Karpas-422 (cell line): ENCODE data around the gene STAP1. TPM values are rescaled to one million over a fixed set of nuclear protein-coding genes. Genes with fewer than 3 reads are reported as not detected.
A peak's percentile ranks its signal among the peaks of the same experiment; 100 is the strongest.
"Not testable (repeated sequence)": the region's sequence is repeated elsewhere in the genome, so short reads cannot be mapped to it uniquely, and the experiment has no call there.

Experiments
- DNase-seq: peaks from one replicate; pipeline ENCODE4 v3.0.0-alpha.2; 2015
- H2AFZ ChIP-seq: fragments of 200-600 bp; sonication (generic); 2 replicates; pipeline ENCODE4 v1.6.1; 2014; ENCODE audit warnings: antibody characterized with exemption, low read length, mixed read lengths
- H3K27ac ChIP-seq: fragments of 200-600 bp; sonication (generic); 2 replicates; pipeline ENCODE4 v1.5.1; 2014; ENCODE audit warnings: mild to moderate bottlenecking, low read length, moderate library complexity
- H3K27me3 ChIP-seq: fragments of 200-600 bp; sonication (generic); 2 replicates; pipeline ENCODE4 v1.6.1; 2014; ENCODE audit warnings: low read length, mixed read lengths
- H3K36me3 ChIP-seq: fragments of 200-600 bp; sonication (generic); 2 replicates; pipeline ENCODE4 v1.6.1; 2014; ENCODE audit warnings: low read length, mixed read lengths; ENCODE audit not compliant: insufficient read depth
- H3K4me1 ChIP-seq: fragments of 200-600 bp; sonication (generic); 2 replicates; pipeline ENCODE4 v1.6.1; 2014; ENCODE audit warnings: mild to moderate bottlenecking, low read length, mixed read lengths
- H3K4me2 ChIP-seq: fragments of 200-600 bp; sonication (generic); 2 replicates; pipeline ENCODE4 v1.6.1; 2014; ENCODE audit warnings: low read length, low read depth, mild to moderate bottlenecking; ENCODE audit not compliant: poor library complexity, severe bottlenecking
- H3K4me3 ChIP-seq: fragments of 200-600 bp; sonication (generic); 2 replicates; pipeline ENCODE4 v1.5.1; 2014; ENCODE audit warnings: mild to moderate bottlenecking, antibody characterized with exemption, low read length, mixed read lengths
- H3K79me2 ChIP-seq: fragments of 200-600 bp; sonication (generic); 2 replicates; pipeline ENCODE4 v1.6.1; 2014; ENCODE audit warnings: mild to moderate bottlenecking, low read length, mixed read lengths
- H3K9ac ChIP-seq: fragments of 200-600 bp; sonication (generic); 2 replicates; pipeline ENCODE4 v1.6.0; 2014; ENCODE audit warnings: low read length
- H3K9me2 ChIP-seq: fragments of 200-600 bp; sonication (generic), shearing (Covaris generic); replicated peaks from 2 replicates; pipeline ENCODE4 v1.6.0; 2014; ENCODE audit warnings: mild to moderate bottlenecking, low read length, moderate library complexity; ENCODE audit not compliant: insufficient read depth
- H3K9me3 ChIP-seq: fragments of 300-700, 200-600 bp; sonication (generic); 2 replicates; pipeline ENCODE4 v1.6.1; 2014; ENCODE audit warnings: low read length, mixed read lengths
- H4K20me1 ChIP-seq: fragments of 200-600 bp; sonication (generic); 2 replicates; pipeline ENCODE4 v1.6.1; 2014; ENCODE audit warnings: mild to moderate bottlenecking, antibody characterized with exemption, low read length, low read depth; ENCODE audit not compliant: insufficient read depth
- total RNA-seq: library from RNA; depleted of rRNA; stranded (reverse); fragments of >200 nt; shearing (Covaris generic); gene quantifications from 2 replicates; pipeline ENCODE4 v1.2.3, GENCODE V29; 2014; ENCODE audit warnings: low replicate concordance

STAP1 gene
- total RNA-seq, 1 experiment from 2014 or later, result 80.8 TPM

DNA sequence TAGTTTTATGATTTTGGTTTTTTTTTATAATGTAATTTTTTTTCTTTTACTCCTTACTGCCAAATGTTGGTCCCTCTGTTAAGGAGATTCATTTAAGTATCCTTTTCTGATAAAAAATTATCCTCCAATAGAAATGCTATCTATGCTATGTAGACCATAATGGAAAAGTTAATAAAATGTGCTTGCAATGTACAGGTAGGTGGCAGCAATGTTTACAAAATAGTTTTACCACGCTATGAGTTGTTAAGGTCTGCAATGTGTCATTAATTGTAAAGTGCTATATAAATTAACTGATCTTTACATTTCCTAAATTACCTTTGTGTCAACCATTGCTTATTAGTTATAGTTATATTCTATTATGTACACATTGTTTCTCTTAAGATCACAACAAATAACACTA lies 9.4 kb upstream of the STAP1 start:
- no peaks in the 10 kb centered on the region for H4K20me1 ChIP-seq
- peaks cover 11% of the 10 kb centered on the region for H3K79me2 ChIP-seq
- no peaks in the 10 kb centered on the region for H3K27me3 ChIP-seq
- no peaks in the 10 kb centered on the region for H3K9me2 ChIP-seq
- H2AFZ ChIP-seq, result peak overlapping the region; percentile 79
- H3K4me2 ChIP-seq, result peak overlapping the region; percentile 65
- H3K36me3 ChIP-seq, result 0 out of 2 replicates have a peak, but pooled peaks cover under 1% of the 10 kb centered on the region
- peak overlapping the region; percentile 30; the same call in 1 of the 2 replicates for H3K27ac ChIP-seq
- H3K9me3 ChIP-seq, result no peaks in the 10 kb centered on the region
- DNase-seq, result peak; percentile 87
- peaks cover 60% of the 10 kb centered on the region for H3K4me1 ChIP-seq
- H3K4me3 ChIP-seq, result peak overlapping the region; percentile 28
- no peak overlapping the region for H3K9ac ChIP-seq

DNA sequence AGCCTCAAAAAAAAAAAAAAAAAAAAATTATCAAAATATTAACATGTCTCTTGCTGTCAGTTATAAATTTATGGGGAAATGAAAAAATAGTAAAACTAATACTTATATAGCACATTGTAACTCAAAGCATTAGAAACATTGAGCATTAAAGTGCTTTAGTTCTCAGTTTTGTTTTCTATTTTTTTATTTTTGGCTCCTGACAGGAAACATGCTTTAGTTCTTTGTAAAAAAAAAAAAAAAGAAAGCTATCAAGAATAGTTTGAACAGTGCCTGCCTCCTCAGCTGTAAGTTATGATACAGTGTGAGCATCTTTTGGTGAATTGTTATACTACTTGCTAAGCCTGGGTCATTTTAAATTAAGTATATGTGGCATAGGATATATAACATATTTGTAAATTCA lies 8.1 kb upstream of the STAP1 start:
- no peaks in the 10 kb centered on the region for H3K27me3 ChIP-seq
- DNase-seq, result no peak
- no peaks in the 10 kb centered on the region for H3K36me3 ChIP-seq
- H3K4me2 ChIP-seq, result peak overlapping the region; percentile 65
- H3K4me3 ChIP-seq, result peak overlapping the region; percentile 28
- H2AFZ ChIP-seq, result 0 out of 2 replicates have a peak overlapping the region, but pooled peaks have one; percentile 7
- no peaks in the 10 kb centered on the region for H4K20me1 ChIP-seq
- H3K9me2 ChIP-seq, result no peaks in the 10 kb centered on the region
- H3K27ac ChIP-seq, result 0 out of 2 replicates have a peak overlapping the region, but pooled peaks have one; percentile 33
- H3K79me2 ChIP-seq, result no peaks in the 10 kb centered on the region
- peaks cover 64% of the 10 kb centered on the region for H3K4me1 ChIP-seq
- no peaks in the 10 kb centered on the region for H3K9me3 ChIP-seq
- H3K9ac ChIP-seq, result peak overlapping the region; percentile 12; the same call in 1 of the 2 replicates

DNA sequence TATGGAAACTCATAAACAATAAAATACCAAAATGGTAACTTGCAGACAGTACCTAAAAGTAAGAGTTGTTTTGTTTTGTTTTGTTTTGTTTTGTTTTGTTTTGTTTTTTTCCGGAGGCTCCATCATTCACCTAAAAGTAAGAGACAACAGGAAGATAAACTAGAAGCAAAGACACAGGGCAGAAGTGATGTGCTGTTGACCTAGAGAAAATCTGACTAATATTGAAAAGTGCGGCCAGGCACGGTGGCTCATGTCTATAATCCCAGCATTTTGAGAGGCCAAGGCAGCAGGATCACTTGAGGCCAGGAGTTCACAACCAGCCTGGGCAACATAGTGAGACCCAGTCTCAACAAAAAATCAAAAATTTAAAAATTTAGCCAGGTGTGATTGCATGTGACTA lies 7.7 kb upstream of the STAP1 start:
- 0 out of 2 replicates have a peak overlapping the region, but pooled peaks have one; percentile 12 for H3K9ac ChIP-seq
- no peaks in the 10 kb centered on the region for H3K9me3 ChIP-seq
- no peaks in the 10 kb centered on the region for H3K27me3 ChIP-seq
- H3K4me2 ChIP-seq, result peak overlapping the region; percentile 65
- H3K79me2 ChIP-seq, result no peaks in the 10 kb centered on the region
- H3K9me2 ChIP-seq, result no peaks in the 10 kb centered on the region
- DNase-seq, result no peak
- no peak overlapping the region for H3K4me3 ChIP-seq
- H4K20me1 ChIP-seq, result no peaks in the 10 kb centered on the region
- H3K4me1 ChIP-seq, result peaks cover 68% of the 10 kb centered on the region
- 0 out of 2 replicates have a peak overlapping the region, but pooled peaks have one; percentile 7 for H2AFZ ChIP-seq
- H3K27ac ChIP-seq, result 0 out of 2 replicates have a peak overlapping the region, but pooled peaks have one; percentile 33
- H3K36me3 ChIP-seq, result no peaks in the 10 kb centered on the region

DNA sequence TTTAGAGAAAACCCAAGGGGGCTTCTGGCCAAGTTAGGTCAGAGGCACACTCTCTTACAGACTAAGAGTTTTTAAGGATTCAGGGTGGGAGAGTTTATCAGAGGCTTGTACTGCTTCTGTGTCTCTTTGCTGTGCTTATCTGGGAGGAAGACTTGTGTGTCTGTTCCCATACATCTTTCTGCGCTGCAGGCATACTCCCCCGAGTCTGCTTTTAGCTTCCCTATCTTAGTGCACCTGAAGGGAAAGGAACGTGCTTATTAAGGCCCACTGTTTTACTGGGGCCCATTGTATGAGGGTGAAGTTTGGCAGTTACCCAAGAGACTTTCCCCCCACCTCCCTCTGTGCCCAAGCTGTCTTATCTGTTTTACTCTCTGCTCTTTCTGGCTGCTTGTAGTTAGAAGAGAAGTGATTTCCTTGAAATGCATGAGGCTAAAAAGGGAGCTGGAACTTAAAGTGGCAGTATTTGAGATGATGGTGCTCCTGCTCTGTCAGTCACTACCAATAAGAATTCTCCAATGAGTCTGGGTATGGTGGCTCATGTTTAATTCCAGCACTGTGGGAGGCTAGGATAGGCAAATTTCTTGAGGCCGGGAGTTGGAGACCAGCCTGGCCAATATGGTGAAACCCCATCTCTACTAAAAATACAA lies 6.3 kb upstream of the STAP1 start:
- H3K27ac ChIP-seq, H4K20me1 ChIP-seq, H3K9me2 ChIP-seq, H3K4me3 ChIP-seq, H3K79me2 ChIP-seq, H3K36me3 ChIP-seq, H3K27me3 ChIP-seq, H3K9me3 ChIP-seq, DNase-seq: not testable (repeated sequence)
- H3K9ac ChIP-seq, result 0 out of 2 replicates have a peak overlapping the region, but pooled peaks have one; percentile 10
- peak overlapping the region; percentile 45; the same call in 1 of the 2 replicates for H2AFZ ChIP-seq
- H3K4me2 ChIP-seq, result peak overlapping the region; percentile 9
- H3K4me1 ChIP-seq, result peaks cover 67% of the 10 kb centered on the region

DNA sequence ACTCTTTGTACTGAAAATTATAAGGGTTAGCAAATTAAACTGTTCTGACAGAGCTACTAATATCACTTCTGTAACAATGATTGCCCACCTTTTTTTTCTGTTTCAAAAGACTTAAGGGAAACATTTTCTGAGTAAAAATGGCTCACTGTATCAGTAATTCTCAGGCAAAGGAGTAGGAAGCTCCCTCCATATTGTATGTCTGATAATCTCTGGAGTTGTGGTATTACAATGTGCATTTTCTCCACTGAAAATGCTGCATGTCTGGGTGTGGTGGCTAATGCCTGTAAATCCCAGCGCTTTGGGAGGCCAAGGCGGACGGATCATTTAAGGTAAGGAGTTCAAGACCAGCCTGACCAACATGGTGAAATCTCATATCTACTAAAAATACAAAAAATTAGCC lies 4.4 kb upstream of the STAP1 start:
- Histone ChIP-seq H2AFZ (0 out of 2 replicates have a peak overlapping the region, but pooled peaks have one; percentile 5), H3K9me3 (no peaks in the 10 kb centered on the region), H3K9ac (no peak overlapping the region), H4K20me1 (no peaks in the 10 kb centered on the region), H3K79me2 (peaks cover 11% of the 10 kb centered on the region), H3K27ac (no peak overlapping the region), H3K4me2 (no peak overlapping the region), H3K4me1 (peaks cover 60% of the 10 kb centered on the region), H3K4me3 (no peak overlapping the region), H3K27me3 (no peaks in the 10 kb centered on the region), H3K9me2 (no peaks in the 10 kb centered on the region), H3K36me3 (no peaks in the 10 kb centered on the region)
- DNase-seq, result no peak

DNA sequence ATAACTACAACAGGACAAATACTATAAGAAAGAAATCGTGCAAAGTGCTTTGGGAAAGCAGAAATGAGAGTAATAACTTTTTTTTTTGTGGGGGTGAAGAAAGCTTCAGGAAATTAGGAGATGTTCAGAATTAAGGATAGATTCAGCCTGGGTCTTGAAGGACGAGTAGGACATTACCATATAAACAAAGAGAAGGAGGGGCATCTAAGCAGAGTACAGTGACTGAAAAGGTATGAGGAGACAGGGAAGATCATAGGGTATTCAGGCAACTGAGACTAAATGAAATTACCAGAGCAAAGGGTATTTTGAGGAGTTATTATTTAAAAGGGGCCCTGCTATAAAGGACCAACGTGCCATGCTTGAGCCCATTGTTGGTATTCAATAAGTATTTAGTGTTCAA lies 3.1 kb upstream of the STAP1 start:
- Histone ChIP-seq H3K9me3 (no peaks in the 10 kb centered on the region), H4K20me1 (no peaks in the 10 kb centered on the region), H3K4me3 (no peak overlapping the region), H3K9me2 (no peaks in the 10 kb centered on the region), H3K4me1 (peaks cover 57% of the 10 kb centered on the region), H3K27ac (no peak overlapping the region), H3K4me2 (no peak overlapping the region), H3K79me2 (peaks cover 24% of the 10 kb centered on the region), H3K36me3 (no peaks in the 10 kb centered on the region), H3K27me3 (no peaks in the 10 kb centered on the region), H3K9ac (no peak overlapping the region), H2AFZ (peak overlapping the region; percentile 44; the same call in 1 of the 2 replicates)
- no peak for DNase-seq

DNA sequence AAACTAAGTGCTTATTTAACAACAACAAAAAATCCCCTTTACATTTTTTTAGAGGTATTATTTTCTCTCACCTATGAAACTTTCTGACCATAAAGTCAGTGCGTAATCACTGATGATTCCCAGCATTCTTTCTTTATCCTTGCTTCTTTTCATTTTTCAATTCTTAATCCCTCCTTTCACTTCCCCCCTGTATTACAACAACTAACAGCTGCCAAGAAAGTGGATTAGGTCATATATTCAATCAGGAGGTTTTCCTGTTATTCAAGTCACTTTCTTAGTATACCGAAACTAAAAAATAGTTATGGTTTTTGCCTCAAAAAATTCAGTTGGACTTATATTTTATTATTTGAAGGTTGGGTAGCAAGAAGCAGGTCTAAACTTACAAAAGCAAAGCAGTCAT lies 2.1 kb upstream of the STAP1 start:
- Histone ChIP-seq H3K4me1 (peaks cover 60% of the 10 kb centered on the region), H3K4me2 (peak overlapping the region; percentile 32)
- DNase-seq, result no peak

DNA sequence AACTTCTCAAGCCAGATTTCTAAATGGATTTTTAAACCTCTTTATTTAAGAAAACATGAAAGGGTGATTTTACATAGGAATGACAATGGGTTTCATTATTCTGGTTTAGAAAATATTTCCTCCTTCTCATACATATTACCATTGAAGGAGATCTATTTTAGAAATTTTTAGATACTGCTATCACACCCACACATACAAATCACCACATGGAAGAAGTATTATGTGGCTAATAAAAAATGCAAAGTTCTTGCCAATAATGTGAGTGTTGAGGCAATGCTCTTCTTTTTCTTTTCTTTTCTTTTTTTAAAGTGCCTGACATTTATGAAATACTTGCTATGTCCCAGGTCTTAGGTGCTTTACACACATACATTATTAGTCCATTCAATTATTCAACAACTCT lies 6.8 kb downstream of the STAP1 start:
- H3K27me3 ChIP-seq, result no peaks in the 10 kb centered on the region
- no peak overlapping the region for H2AFZ ChIP-seq
- H3K4me2 ChIP-seq, result peak overlapping the region; percentile 39
- H3K36me3 ChIP-seq, result no peaks in the 10 kb centered on the region
- DNase-seq, result no peak
- H4K20me1 ChIP-seq, result no peaks in the 10 kb centered on the region
- H3K4me1 ChIP-seq, result peaks cover 71% of the 10 kb centered on the region
- no peak overlapping the region for H3K4me3 ChIP-seq
- peaks cover 93% of the 10 kb centered on the region for H3K79me2 ChIP-seq
- H3K9me2 ChIP-seq, result no peaks in the 10 kb centered on the region
- H3K9me3 ChIP-seq, result no peaks in the 10 kb centered on the region
- H3K27ac ChIP-seq, result peak overlapping the region; percentile 63
- H3K9ac ChIP-seq, result no peak overlapping the region

More for the DNA sequence above, 2.1 kb upstream of the STAP1 start:
- H3K36me3 ChIP-seq, result no peaks in the 10 kb centered on the region
- no peaks in the 10 kb centered on the region for H3K9me2 ChIP-seq
- H3K4me3 ChIP-seq, result no peak overlapping the region
- H4K20me1 ChIP-seq, result no peaks in the 10 kb centered on the region
- H3K9ac ChIP-seq, result no peak overlapping the region
- H3K9me3 ChIP-seq, result no peaks in the 10 kb centered on the region
- peak overlapping the region; percentile 73 for H2AFZ ChIP-seq
- 0 out of 2 replicates have a peak overlapping the region, but pooled peaks have one; percentile 2 for H3K27ac ChIP-seq
- H3K79me2 ChIP-seq, result peaks cover 34% of the 10 kb centered on the region
- H3K27me3 ChIP-seq, result no peaks in the 10 kb centered on the region
